ENCODE measurements around the gene PIM3.

- no peak for TF ChIP-seq CTCF (IDR thresholded peaks at IDR 0.05; ENCODE audit: low read depth, low read length, missing input control)
- peak; percentile 76 for TF ChIP-seq YY1 (IDR thresholded peaks at IDR 0.05)
- TF ChIP-seq RAD21 (IDR thresholded peaks at IDR 0.05) = peak in 1 of 2 donors; percentile 24
- TF ChIP-seq, protein P1, sequence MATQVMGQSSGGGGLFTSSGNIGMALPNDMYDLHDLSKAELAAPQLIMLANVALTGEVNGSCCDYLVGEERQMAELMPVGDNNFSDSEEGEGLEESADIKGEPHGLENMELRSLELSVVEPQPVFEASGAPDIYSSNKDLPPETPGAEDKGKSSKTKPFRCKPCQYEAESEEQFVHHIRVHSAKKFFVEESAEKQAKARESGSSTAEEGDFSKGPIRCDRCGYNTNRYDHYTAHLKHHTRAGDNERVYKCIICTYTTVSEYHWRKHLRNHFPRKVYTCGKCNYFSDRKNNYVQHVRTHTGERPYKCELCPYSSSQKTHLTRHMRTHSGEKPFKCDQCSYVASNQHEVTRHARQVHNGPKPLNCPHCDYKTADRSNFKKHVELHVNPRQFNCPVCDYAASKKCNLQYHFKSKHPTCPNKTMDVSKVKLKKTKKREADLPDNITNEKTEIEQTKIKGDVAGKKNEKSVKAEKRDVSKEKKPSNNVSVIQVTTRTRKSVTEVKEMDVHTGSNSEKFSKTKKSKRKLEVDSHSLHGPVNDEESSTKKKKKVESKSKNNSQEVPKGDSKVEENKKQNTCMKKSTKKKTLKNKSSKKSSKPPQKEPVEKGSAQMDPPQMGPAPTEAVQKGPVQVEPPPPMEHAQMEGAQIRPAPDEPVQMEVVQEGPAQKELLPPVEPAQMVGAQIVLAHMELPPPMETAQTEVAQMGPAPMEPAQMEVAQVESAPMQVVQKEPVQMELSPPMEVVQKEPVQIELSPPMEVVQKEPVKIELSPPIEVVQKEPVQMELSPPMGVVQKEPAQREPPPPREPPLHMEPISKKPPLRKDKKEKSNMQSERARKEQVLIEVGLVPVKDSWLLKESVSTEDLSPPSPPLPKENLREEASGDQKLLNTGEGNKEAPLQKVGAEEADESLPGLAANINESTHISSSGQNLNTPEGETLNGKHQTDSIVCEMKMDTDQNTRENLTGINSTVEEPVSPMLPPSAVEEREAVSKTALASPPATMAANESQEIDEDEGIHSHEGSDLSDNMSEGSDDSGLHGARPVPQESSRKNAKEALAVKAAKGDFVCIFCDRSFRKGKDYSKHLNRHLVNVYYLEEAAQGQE (IDR thresholded peaks at IDR 0.05) = peak; percentile 86
- TF ChIP-seq ATF3 (IDR thresholded peaks at IDR 0.05) = peak; percentile 98
- peak; percentile 96 for TF ChIP-seq MAX (IDR thresholded peaks at IDR 0.05)
- TF ChIP-seq TAF1 (conservative IDR thresholded peaks at IDR 0.05) = peak; percentile 59
- peak; percentile 99 for TF ChIP-seq JUND (IDR thresholded peaks at IDR 0.05)
- peak; percentile 75 for TF ChIP-seq FOXA1 (IDR thresholded peaks at IDR 0.05)
- TF ChIP-seq RXRA (IDR thresholded peaks at IDR 0.05) = peak; percentile 80 to 92
- peak; percentile 58 to 84 for TF ChIP-seq HNF4A (conservative IDR thresholded peaks at IDR 0.05)
- TF ChIP-seq GABPA (IDR thresholded peaks at IDR 0.05 in 1 of 2, conservative IDR thresholded peaks at IDR 0.05 in 1 of 2) = no peak
- peak; percentile 48 for TF ChIP-seq FOXA2 (IDR thresholded peaks at IDR 0.05)
- no peak for TF ChIP-seq NR2F2 (IDR thresholded peaks at IDR 0.05)
These were observed 10.1 kb downstream of the PIM3 start for GRCh38 chr22:49970528-49971231.
